ENCODE data around the gene ESYT2. TPM values are rescaled to one million over a fixed set of nuclear protein-coding genes. Genes with fewer than 3 reads are reported as not detected.

The ESYT2 gene
- total RNA-seq, 1 experiment from 2014 or later = 68.2 TPM

DNA sequence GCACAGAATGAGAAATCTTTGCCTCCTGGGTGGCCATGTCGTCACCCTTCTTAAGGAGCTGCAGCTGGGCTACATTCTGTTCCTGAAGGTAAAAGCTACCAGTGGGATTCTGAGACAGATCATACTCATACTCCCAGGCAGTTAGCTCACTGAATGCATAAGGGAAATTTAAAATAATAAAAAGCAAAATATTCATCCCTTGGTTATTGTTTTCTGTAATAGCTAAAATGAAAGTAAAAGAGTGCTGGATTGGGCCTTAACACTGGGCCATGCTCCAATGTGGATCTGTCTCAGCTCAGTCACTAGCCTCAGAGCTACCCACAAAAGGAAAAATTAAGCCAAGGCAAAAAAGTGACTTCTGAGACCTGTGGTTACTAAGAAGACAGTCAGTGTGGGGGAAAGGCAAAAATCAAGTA is 18.1 kb upstream of the ESYT2 start:
- Histone ChIP-seq H3K27ac (ENCODE audit: low read depth, low read length) (no peak overlapping the region), H3K4me3 (replicated peaks in 1 of 2; ENCODE audit: low read depth in 1 of 2, low read length in 2 of 2) (no peak overlapping the region), H3K36me3 (ENCODE audit: control insufficient read depth in 1 of 2, insufficient read depth in 2 of 2, low read length in 2 of 2) (no peaks in the 10 kb centered on the region), H3K4me2 (ENCODE audit: low read length) (no peak overlapping the region), H2AFZ (ENCODE audit: low read depth, low read length, poor library complexity, severe bottlenecking) (no peak overlapping the region), H4K20me1 (ENCODE audit: insufficient read depth) (no peaks in the 10 kb centered on the region), H3K9ac (ENCODE audit: low read length) (no peak overlapping the region), H3K9me3 (ENCODE audit: control insufficient read depth in 1 of 2, insufficient read depth in 1 of 2, low read depth in 1 of 2, low read length in 2 of 2) (no peaks in the 10 kb centered on the region), H3K79me2 (ENCODE audit: insufficient read depth, low read length) (no peaks in the 10 kb centered on the region), H3K4me1 (ENCODE audit: control insufficient read depth in 1 of 2, insufficient read depth in 2 of 2, low read length in 2 of 2) (no peaks in the 10 kb centered on the region), H3K9me2 (ENCODE audit: insufficient read depth) (no peaks in the 10 kb centered on the region), H3K27me3 (ENCODE audit: insufficient read depth, low read length) (no peaks in the 10 kb centered on the region)
- no peak for DNase-seq (ENCODE audit: low read depth, low spot score)
- intact Hi-C loops (cut with micrococcal nuclease) = no loop called here
- RAD21 ChIA-PET (ENCODE audit: low non-redundant PET in 1 of 2, low total read pairs in 2 of 2, uncharacterized antibody in 2 of 2, unreplicated experiment in 2 of 2) = no interaction called here
- CTCF ChIA-PET = no interaction called here
- BruUV-seq (replicated peaks) = no TSS peak
- TF ChIP-seq ZFX (IDR thresholded peaks at IDR 0.05) (no peak), FOSL1 (IDR thresholded peaks at IDR 0.05; ENCODE audit: low read depth) (no peak), JUND (IDR thresholded peaks at IDR 0.05) (no peak), POLR2AphosphoS5 (IDR thresholded peaks at IDR 0.05; ENCODE audit: low read depth, low read length) (no peak), EZH2phosphoT487 (IDR thresholded peaks at IDR 0.05; ENCODE audit: borderline replicate concordance) (no peak), TCF7L2 (IDR thresholded peaks at IDR 0.05; ENCODE audit: borderline replicate concordance, extremely low read depth, insufficient read depth, insufficient read length) (no peak), CEBPB (IDR thresholded peaks at IDR 0.05; ENCODE audit: low read depth) (no peak), MAX (IDR thresholded peaks at IDR 0.05) (no peak), SP1 (IDR thresholded peaks at IDR 0.05; ENCODE audit: low read depth) (no peak), ZNF274 (IDR thresholded peaks at IDR 0.05; ENCODE audit: low read depth, low read length) (no peak), CBX3 (IDR thresholded peaks at IDR 0.05; ENCODE audit: low read depth) (no peak), ELF1 (IDR thresholded peaks at IDR 0.05; ENCODE audit: borderline replicate concordance, low read depth) (no peak), SRF (IDR thresholded peaks at IDR 0.05; ENCODE audit: low read depth) (no peak), SIN3A (IDR thresholded peaks at IDR 0.05; ENCODE audit: low read depth) (no peak)
- TF ChIP-seq, protein P1, sequence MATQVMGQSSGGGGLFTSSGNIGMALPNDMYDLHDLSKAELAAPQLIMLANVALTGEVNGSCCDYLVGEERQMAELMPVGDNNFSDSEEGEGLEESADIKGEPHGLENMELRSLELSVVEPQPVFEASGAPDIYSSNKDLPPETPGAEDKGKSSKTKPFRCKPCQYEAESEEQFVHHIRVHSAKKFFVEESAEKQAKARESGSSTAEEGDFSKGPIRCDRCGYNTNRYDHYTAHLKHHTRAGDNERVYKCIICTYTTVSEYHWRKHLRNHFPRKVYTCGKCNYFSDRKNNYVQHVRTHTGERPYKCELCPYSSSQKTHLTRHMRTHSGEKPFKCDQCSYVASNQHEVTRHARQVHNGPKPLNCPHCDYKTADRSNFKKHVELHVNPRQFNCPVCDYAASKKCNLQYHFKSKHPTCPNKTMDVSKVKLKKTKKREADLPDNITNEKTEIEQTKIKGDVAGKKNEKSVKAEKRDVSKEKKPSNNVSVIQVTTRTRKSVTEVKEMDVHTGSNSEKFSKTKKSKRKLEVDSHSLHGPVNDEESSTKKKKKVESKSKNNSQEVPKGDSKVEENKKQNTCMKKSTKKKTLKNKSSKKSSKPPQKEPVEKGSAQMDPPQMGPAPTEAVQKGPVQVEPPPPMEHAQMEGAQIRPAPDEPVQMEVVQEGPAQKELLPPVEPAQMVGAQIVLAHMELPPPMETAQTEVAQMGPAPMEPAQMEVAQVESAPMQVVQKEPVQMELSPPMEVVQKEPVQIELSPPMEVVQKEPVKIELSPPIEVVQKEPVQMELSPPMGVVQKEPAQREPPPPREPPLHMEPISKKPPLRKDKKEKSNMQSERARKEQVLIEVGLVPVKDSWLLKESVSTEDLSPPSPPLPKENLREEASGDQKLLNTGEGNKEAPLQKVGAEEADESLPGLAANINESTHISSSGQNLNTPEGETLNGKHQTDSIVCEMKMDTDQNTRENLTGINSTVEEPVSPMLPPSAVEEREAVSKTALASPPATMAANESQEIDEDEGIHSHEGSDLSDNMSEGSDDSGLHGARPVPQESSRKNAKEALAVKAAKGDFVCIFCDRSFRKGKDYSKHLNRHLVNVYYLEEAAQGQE (IDR thresholded peaks at IDR 0.05; ENCODE audit: low read depth) = no peak
- TF ChIP-seq, protein P2, sequence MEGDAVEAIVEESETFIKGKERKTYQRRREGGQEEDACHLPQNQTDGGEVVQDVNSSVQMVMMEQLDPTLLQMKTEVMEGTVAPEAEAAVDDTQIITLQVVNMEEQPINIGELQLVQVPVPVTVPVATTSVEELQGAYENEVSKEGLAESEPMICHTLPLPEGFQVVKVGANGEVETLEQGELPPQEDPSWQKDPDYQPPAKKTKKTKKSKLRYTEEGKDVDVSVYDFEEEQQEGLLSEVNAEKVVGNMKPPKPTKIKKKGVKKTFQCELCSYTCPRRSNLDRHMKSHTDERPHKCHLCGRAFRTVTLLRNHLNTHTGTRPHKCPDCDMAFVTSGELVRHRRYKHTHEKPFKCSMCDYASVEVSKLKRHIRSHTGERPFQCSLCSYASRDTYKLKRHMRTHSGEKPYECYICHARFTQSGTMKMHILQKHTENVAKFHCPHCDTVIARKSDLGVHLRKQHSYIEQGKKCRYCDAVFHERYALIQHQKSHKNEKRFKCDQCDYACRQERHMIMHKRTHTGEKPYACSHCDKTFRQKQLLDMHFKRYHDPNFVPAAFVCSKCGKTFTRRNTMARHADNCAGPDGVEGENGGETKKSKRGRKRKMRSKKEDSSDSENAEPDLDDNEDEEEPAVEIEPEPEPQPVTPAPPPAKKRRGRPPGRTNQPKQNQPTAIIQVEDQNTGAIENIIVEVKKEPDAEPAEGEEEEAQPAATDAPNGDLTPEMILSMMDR (IDR thresholded peaks at IDR 0.05 in 2 of 3, conservative IDR thresholded peaks at IDR 0.05 in 1 of 3; ENCODE audit: borderline replicate concordance in 1 of 3, insufficient read depth in 1 of 3, low read depth in 2 of 3, low read length in 2 of 3) = no peak
- TF ChIP-seq, protein P3, sequence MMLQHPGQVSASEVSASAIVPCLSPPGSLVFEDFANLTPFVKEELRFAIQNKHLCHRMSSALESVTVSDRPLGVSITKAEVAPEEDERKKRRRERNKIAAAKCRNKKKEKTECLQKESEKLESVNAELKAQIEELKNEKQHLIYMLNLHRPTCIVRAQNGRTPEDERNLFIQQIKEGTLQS (IDR thresholded peaks at IDR 0.05) = no peak
- POLR2A ChIA-PET = no interaction called here
- ATAC-seq = no peak

Measured in HCT116 (cell line).